Mononuclear cell (primary cell): Measurements from ENCODE around the gene PDS5B. TPM values are rescaled to one million over a fixed set of nuclear protein-coding genes. Genes with fewer than 3 reads are reported as not detected.
"Not testable (repeated sequence)": the region's sequence is repeated elsewhere in the genome, so short reads cannot be mapped to it uniquely, and the experiment has no call there.

Source experiments
- H3K27me3 ChIP-seq: 2 replicates; pipeline ENCODE4 v1.6.0; 2011; ENCODE audit warnings: low read length, control low read depth; ENCODE audit not compliant: insufficient read depth
- H3K4me1 ChIP-seq: 2 replicates; pipeline ENCODE4 v1.5.1; 2011; ENCODE audit warnings: mild to moderate bottlenecking, low read length, control low read depth; ENCODE audit not compliant: insufficient read depth
- H3K4me3 ChIP-seq: 2 replicates; pipeline ENCODE4 v1.5.1; 2011; ENCODE audit warnings: mild to moderate bottlenecking, low read length, moderate library complexity
- H3K9me3 ChIP-seq: 2 replicates; pipeline ENCODE4 v1.5.1; 2011; ENCODE audit warnings: low read depth, mild to moderate bottlenecking, control low read depth, low read length
- total RNA-seq: library from RNA; depleted of rRNA; stranded (reverse); fragments of >200 nt; gene quantifications from one replicate; pipeline ENCODE4 v1.2.3, GENCODE V29; 2012

Gene PDS5B
- total RNA-seq, 1 donor = 59.5 TPM

DNA sequence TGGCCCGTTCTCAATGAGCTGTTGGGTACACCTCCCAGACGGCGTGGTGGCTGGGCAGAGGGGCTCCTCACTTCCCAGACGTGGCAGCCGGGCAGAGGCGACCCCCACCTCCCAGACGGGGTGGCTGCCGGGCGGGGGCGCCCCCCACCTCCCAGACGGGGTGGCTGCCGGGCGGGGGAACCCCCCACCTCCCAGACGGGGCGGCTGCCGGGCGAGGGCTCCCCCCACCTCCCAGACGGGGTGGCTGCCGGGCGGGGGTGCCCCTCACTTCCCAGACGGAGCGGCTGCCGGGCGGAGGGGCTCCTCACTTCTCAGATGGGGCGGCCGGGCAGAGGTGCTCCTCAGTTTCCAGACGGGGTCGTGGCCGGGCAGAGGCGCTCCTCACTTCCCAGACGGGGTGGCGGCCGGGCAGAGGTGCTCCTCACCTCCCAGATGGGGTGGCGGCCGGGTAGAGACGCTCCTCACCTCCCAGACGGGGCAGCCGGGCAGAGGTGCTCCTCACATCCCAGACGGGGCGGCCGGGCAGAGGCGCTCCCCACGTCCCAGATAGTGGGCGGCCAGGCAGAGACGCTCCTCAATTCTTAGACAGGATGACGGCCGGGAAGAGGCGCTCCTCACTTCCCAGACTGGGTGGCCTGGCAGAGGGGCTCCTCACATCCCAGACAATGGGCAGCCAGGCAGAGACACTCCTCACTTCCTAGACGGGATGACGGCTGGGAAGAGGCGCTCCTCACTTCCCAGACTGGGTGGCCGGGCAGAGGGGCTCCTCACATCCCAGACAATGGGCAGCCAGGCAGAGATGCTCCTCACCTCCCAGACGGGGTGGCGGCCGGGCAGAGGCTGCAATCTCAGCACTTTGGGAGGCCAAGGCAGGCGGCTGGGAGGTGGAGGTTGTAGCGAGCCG, 135.1 kb downstream of the PDS5B start:
- H3K9me3 ChIP-seq, H3K4me1 ChIP-seq, H3K4me3 ChIP-seq, H3K27me3 ChIP-seq: not testable (repeated sequence)

DNA sequence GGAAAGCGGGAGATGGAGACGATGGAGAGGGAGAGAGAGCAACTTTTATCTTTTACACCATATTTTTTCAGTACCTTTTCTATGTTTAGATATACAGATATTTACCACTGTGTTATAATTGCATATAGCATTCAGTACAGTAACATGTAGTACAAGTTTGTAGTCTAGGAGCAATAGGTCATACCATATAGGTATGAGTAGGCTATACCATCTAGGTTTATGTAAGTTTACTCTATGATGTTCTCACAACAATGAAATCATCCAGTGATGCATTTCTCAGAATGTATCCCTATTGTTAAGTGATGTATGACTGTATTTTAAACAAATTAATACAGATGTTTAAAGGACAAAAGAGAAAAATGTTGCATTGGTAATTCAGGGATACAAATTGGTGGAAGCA, 136.1 kb downstream of the PDS5B start:
- Histone ChIP-seq H3K9me3 (no peaks in the 10 kb centered on the region), H3K4me3 (no peak overlapping the region), H3K4me1 (peaks cover 9% of the 10 kb centered on the region), H3K27me3 (no peaks in the 10 kb centered on the region)

DNA sequence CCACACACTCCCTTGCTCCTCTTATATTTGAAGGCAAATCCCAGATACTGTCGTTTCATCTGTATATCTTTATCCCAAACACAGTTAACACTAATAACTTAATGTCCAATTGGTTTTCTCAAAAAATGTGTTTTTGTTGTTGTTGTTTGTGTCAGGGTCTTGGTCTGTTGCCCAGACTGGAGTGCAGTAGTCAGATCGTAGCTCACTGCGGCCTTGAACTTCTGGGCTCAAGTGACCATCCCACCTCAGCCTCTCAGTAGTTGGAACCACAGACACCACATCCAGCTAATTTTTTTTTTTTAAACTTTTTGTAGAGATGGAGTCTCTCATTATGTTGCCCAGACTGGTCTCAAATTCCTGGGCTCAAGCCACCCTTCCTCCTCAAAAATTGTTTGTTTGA, 137.7 kb downstream of the PDS5B start:
- Histone ChIP-seq H3K9me3 (no peaks in the 10 kb centered on the region), H3K4me1 (peaks cover 9% of the 10 kb centered on the region), H3K4me3 (no peak overlapping the region), H3K27me3 (no peaks in the 10 kb centered on the region)

DNA sequence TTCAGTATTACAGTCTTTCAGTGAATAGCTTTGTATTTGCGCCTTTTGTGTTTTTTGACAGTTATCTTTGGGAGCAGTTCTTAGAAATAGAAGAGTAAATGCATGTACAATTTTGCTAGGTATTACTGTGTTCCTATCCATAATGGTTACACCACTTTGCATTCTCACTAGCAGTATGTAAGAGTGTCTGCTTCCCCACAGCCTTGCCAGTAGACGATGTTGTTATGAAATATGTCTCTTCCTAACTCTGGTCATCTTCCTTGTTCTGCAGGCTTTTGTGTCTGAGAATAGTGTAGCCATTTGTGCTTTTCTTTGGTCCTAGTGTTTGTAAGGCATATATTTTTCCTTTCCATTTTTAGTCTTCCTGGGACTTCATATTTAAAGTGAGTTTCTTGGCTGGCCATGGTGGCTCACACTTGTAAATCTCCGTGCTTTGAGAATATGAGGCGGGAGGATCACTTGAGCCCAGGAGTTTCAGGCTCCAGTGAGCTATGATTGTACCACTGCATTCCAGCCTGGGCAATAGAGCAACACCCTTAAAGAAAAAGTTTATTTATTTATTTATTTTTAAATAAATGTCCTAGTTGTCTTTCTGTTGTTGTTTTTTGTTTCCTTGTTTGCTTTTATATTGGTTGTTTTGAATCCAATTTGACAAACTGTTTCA, 140.3 kb downstream of the PDS5B start:
- Histone ChIP-seq H3K4me1 (peaks cover 3% of the 10 kb centered on the region), H3K9me3 (no peaks in the 10 kb centered on the region), H3K27me3 (no peaks in the 10 kb centered on the region), H3K4me3 (no peak overlapping the region)

DNA sequence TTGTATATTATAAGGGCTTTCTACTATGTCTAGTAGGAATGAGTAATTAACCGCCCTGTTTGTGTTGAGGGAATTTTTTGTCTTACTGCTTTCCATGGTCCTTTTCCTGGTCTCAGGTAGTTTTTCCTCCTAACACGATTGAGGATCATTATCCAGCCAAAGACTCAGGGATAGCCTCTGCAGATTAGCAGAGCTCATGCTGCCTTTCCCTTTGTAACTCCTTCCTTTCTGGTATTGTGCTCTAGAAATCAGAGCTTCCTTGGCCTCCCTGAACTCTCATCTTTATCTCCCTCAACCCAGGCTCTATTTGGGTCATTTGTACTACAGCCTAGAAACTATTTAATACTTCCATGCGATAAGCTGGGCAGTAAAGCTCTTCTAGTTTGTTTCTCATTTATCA, 142.1 kb downstream of the PDS5B start:
- Histone ChIP-seq H3K4me1 (peaks cover 3% of the 10 kb centered on the region), H3K4me3 (no peak overlapping the region), H3K9me3 (no peaks in the 10 kb centered on the region), H3K27me3 (no peaks in the 10 kb centered on the region)

DNA sequence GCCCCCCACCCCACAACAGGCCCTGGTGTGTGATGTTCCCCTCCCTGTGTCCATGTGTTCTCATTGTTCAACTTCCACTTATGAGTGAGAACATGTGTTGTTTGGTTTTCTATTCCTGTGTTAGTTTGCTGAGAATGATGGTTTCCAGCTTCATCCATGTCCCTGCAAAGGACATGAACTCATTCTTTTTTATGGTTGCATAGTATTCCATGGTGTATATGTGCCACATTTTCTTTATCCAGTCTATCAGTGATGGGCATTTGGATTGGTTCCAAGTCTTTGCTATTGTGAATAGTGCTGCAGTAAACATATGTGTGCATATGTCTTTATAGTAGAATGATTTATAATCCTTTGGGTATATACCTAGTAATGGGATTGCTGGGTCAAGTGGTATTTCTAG, 142.8 kb downstream of the PDS5B start:
- not testable (repeated sequence) for H3K9me3 ChIP-seq, H3K4me3 ChIP-seq

DNA sequence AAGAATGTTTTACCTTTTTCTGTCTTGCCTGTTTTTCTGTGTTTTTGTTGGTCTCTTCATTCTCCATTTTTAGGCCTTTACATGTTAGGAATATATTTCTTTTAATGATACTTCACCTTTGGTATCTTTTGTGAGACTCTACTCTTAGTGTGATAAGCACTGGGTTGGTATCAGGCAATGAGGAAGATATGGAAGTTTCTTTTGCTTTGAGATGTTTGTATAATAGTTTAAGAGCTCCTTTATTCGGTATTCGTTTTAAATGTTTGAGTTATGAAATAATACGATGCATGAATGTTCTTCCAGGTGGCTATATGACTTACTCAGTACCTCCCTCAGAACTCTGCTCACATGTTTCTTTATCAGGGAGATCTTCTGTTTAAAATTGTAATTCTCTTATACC, 144.8 kb downstream of the PDS5B start:
- Histone ChIP-seq H3K4me3 (no peak overlapping the region), H3K4me1 (peaks cover 3% of the 10 kb centered on the region), H3K9me3 (no peaks in the 10 kb centered on the region), H3K27me3 (no peaks in the 10 kb centered on the region)

More for the DNA sequence above, 142.8 kb downstream of the PDS5B start:
- not testable (repeated sequence) for H3K4me1 ChIP-seq, H3K27me3 ChIP-seq

DNA sequence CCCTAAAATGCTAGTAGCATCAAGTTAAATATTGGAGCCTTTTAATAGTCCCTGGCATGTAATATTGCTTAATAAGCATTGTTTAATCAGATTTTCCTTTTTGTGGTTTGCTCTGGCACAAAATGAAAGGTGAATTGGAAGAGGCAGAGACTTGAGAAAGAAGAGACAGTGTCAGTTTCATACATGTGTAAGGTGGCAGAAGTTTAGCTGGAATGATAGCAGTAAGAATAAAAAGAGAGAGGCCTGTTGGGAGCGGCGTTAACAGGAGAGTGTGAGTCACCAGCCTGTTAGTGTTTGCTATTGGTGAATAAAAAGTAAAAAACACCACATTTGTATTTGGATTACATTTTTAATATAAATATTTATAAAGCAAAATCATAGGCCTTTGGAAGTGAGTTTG, 145.3 kb downstream of the PDS5B start:
- Histone ChIP-seq H3K4me1 (peaks cover 2% of the 10 kb centered on the region), H3K4me3 (no peak overlapping the region), H3K9me3 (no peaks in the 10 kb centered on the region)

DNA sequence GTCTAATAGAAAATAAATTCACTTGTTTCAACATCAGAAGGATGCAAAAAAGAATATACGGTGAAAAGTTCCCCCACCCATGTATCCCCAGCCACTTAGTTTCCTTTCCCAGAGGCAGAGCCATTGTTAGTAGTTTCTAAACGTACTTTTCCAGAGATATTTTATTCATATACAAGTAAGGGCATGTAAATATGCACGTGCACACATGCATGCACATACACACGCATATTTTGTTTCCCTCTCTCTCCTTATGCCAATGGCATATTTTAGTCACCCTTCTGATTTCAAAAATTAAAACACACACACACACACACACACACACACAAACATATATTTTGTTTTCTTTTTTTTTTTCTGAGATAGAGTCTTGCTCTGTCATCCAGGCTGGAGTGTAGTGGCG, 147.4 kb downstream of the PDS5B start:
- no peaks in the 10 kb centered on the region for H3K4me1 ChIP-seq
- H3K27me3 ChIP-seq = no peaks in the 10 kb centered on the region
- no peak overlapping the region for H3K4me3 ChIP-seq
- H3K9me3 ChIP-seq = no peaks in the 10 kb centered on the region

More for the DNA sequence above, 145.3 kb downstream of the PDS5B start:
- no peaks in the 10 kb centered on the region for H3K27me3 ChIP-seq

DNA sequence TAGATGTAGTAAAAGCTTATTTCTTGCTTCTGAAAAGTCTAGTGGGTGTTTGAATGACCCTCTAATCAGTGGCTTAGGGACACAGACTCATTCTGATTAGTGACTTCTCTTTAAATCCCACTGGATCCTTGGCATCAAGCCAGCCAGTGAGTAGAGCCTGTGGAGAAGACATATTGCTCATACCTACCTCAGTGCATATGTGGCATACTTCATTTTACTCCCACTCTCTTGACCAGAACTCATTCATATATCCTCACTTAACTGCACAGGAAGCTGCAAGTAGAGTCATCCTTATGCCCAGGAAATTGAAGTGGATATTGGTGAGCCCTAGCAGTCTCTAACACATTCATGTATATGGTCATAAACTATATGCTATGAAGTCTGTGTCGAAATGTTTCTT, 148.3 kb downstream of the PDS5B start:
- no peak overlapping the region for H3K4me3 ChIP-seq
- no peaks in the 10 kb centered on the region for H3K9me3 ChIP-seq
- no peaks in the 10 kb centered on the region for H3K4me1 ChIP-seq
- no peaks in the 10 kb centered on the region for H3K27me3 ChIP-seq

DNA sequence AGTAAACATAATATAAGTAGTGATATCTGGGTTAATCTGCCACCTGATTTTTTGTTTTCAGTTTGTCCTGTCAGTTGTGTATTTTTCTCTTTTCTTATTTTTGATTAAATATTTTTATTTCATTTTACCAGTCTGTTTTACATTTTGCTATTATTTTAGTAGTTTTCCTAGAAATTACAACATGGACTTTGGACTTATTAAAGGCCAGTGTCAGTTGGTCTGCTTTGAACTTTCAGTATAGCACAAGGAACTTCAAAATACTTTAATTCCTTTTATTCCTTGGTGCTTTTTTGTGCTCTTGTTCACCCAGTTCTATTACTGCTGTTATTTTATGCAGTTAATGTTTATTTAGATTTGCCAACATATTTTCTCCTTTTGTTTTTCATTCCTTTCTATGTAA, 149.6 kb downstream of the PDS5B start:
- Histone ChIP-seq H3K9me3 (no peaks in the 10 kb centered on the region), H3K27me3 (no peaks in the 10 kb centered on the region), H3K4me1 (no peaks in the 10 kb centered on the region), H3K4me3 (no peak overlapping the region)

DNA sequence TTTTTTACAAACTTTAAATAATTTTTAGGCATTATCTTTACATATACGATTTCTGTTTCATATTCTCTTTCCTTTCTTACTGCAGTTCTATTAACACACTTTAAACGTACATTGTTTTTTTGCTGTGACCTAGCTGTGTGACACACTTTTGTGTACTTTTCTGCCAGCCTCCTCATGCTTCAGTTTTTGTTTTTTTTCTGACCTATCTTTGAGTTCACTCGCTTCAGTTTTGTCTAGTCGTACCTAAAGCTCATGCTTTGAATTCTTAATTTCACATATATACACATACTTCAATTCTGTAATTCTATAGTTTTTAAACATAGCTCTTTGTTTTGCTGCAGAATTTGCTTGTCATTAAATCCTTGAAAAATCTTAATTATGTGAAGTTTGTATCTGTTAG, 150.4 kb downstream of the PDS5B start:
- no peak overlapping the region for H3K4me3 ChIP-seq
- H3K9me3 ChIP-seq = no peaks in the 10 kb centered on the region
- H3K4me1 ChIP-seq = no peaks in the 10 kb centered on the region
- H3K27me3 ChIP-seq = no peaks in the 10 kb centered on the region

DNA sequence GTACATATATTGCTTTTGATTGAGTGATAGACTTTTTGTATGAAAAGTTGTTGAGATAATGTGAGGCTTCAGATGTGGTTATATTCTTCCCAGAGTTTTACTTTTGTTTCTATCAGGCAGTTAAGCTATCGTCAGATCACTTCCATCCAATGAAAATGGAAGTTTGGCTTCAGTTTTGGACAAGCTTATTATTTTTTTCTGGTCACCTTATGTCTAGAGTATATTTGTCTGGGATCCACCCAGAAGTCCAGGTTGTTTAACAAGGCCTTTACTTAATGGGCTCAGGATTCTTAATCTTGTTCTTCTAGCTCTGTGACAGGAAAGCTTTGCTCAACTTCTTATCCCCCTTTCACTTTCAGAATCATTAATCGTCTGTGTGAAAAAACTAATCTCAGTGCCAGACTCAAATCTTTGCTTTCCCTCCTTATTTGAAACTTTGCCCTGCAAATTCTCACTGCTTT, 150.9 kb downstream of the PDS5B start:
- peak overlapping the region; percentile 19 for H3K4me3 ChIP-seq
- H3K27me3 ChIP-seq = no peaks in the 10 kb centered on the region
- H3K4me1 ChIP-seq = no peaks in the 10 kb centered on the region
- no peaks in the 10 kb centered on the region for H3K9me3 ChIP-seq

DNA sequence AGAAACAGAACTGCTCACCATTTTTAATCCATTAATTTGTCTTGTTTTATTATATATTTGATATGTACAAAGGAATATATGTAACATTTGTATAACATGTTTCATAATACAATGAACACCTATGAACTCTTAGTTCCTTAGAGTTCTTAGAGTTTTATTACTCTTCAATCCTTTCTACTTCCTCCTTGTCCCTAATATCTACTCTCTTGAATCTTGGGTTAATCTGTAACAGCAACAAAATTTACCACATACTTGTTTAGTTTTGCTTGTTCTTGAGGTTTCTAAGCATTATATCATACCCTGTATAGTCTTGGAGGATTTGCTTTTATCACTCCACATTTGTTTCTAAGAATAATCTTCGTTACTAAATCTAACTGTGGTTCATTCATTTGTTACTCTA, 151.4 kb downstream of the PDS5B start:
- H3K27me3 ChIP-seq = no peaks in the 10 kb centered on the region
- no peaks in the 10 kb centered on the region for H3K4me1 ChIP-seq
- no peaks in the 10 kb centered on the region for H3K9me3 ChIP-seq
- H3K4me3 ChIP-seq = no peak overlapping the region

DNA sequence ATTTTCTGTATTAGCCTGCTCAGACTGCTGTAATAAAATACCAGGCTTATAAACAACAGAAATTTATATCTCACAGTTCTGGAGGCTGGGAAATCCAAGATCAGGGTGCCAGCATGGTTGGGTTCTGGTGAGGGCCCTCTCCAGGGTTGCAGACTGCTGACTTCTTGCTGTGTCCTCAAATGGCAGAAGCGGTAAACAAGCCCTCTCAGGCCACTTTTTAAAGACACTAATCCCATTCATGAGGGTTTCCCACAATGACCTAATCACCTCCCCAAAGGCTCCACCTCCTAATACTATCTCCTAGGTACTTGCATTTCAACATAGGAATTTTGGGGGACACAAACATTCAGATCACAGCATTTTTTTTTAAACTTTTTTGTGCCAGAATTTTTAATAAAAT, 159.3 kb downstream of the PDS5B start:
- Histone ChIP-seq H3K27me3 (no peaks in the 10 kb centered on the region), H3K9me3 (no peaks in the 10 kb centered on the region), H3K4me3 (no peak overlapping the region), H3K4me1 (no peaks in the 10 kb centered on the region)

DNA sequence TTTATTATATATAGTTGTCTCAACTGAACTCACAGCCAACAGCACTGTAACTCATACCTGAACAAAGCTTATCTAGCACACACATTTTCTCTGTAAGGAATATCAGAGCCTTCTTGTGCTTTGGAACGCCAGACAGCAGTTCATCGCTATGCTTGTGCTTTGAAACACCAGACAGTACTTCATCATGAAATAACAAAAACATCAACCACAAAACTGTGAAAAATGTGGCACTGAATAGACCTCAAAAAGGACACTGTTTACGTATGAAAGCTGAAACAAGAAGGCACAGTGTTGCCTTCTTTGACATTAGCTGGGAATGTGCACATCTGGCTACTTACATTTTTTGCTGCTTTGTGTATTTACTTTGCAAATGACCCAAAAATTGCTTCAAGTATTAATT, 160.2 kb downstream of the PDS5B start:
- H3K9me3 ChIP-seq = no peaks in the 10 kb centered on the region
- no peaks in the 10 kb centered on the region for H3K27me3 ChIP-seq

More for the DNA sequence above, 160.2 kb downstream of the PDS5B start:
- H3K4me1 ChIP-seq = no peaks in the 10 kb centered on the region
- no peak overlapping the region for H3K4me3 ChIP-seq
